Measurements from ENCODE around the gene KLK7. TPM values are rescaled to one million over a fixed set of nuclear protein-coding genes. Genes with fewer than 3 reads are reported as not detected.

Gene KLK7
- total and polyA plus RNA-seq, 2 donors (not counting 3 experiments of a cell fraction or from before 2014, with no cell fraction given): not detected

DNA sequence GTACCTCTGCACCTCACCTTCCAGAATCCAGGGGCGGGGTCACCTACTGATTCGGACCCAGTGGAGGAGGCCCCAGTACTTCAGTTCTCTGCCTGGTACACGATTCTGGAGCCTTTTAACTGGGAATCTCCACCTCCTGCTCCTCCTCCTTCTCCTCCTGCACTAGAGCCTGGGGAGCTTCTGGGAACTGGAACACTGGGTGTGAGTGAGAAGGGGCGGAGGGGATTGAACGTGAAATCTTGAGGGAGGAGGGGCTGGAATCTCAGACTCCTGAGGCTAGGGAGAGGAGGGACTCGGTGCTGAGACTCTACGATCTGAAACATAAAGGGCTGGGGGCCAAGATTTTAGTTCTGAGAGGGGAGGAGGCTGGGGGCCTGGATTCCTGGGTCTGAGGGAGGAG lies 17.8 kb upstream of the KLK7 start, which contains the start of gene KLK8:
KLK8 (minus strand) TSS at position 90 of the 400 bp plus-strand sequence. CDS start 437 bp downstream, outside the sequence.
- dilution Hi-C loops (cut with MboI; ENCODE audit: extremely low pct_ligation_motif_present, low sequenced_read_pairs) (no loop called here), intact Hi-C loops (cut with micrococcal nuclease) (no loop called here)
- H3K4me1 ChIP-seq (ENCODE audit: control insufficient read depth, extremely low read depth, insufficient read depth, low read length): no peaks in the 10 kb centered on the region
- no TSS peak for BruUV-seq (replicated peaks)
- H3K27ac ChIP-seq (ENCODE audit: insufficient read depth, low read depth, low read length): no peak within 1 kb of the TSS
- DNase-seq (ENCODE audit: low read depth, low spot score) (no peak), FAIRE-seq (no peak)
- H3K9ac ChIP-seq (replicated peaks; ENCODE audit: extremely low read depth, insufficient read depth, low read length): no peak within 1 kb of the TSS
- H3K27me3 ChIP-seq (ENCODE audit: control insufficient read depth in 2 of 2, insufficient read depth in 2 of 2, low read length in 2 of 2): no peaks in the 10 kb centered on the region
- no peak within 1 kb of the TSS for H2AFZ ChIP-seq (ENCODE audit: low read depth, low read length)
- CTCF ChIA-PET: no interaction called here
- no peaks in the 10 kb centered on the region for H3K9me3 ChIP-seq (replicated peaks; ENCODE audit: control insufficient read depth, insufficient read depth, low read length)
- H3K36me3 ChIP-seq (ENCODE audit: control insufficient read depth in 2 of 2, extremely low read depth in 1 of 2, insufficient read depth in 2 of 2, low read length in 2 of 2): no peaks in the 10 kb centered on the region
- POLR2A ChIA-PET: no interaction called here
- TF ChIP-seq, protein P1, sequence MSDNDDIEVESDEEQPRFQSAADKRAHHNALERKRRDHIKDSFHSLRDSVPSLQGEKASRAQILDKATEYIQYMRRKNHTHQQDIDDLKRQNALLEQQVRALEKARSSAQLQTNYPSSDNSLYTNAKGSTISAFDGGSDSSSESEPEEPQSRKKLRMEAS (IDR thresholded peaks at IDR 0.05; ENCODE audit: insufficient read depth, insufficient read length): no peak
- no peak for TF ChIP-seq GATA2 (IDR thresholded peaks at IDR 0.05; ENCODE audit: insufficient read depth, insufficient read length, low read depth, low read length)
- no peak for TF ChIP-seq CTCF (IDR thresholded peaks at IDR 0.05; ENCODE audit: extremely low read depth in 1 of 2, insufficient read depth in 1 of 2, low read depth in 1 of 2, low read length in 2 of 2)
- no peak for TF ChIP-seq EZH2 (IDR thresholded peaks at IDR 0.05; ENCODE audit: borderline replicate concordance, low read depth, low read length, severe bottlenecking)
- no peak for TF ChIP-seq POLR2A (IDR thresholded peaks at IDR 0.05; ENCODE audit: low read depth, low read length)
- no peak for TF ChIP-seq FOS (IDR thresholded peaks at IDR 0.05; ENCODE audit: borderline replicate concordance, insufficient read depth, low read length)
- no peak for TF ChIP-seq POLR2AphosphoS5 (IDR thresholded peaks at IDR 0.05; ENCODE audit: insufficient read depth, low read depth, low read length)
- no peak for TF ChIP-seq JUN (IDR thresholded peaks at IDR 0.05; ENCODE audit: borderline replicate concordance, insufficient read depth, insufficient read length, low read depth)
- no peak for TF ChIP-seq MYC (IDR thresholded peaks at IDR 0.05; ENCODE audit: low read depth, low read length)
- H3K79me2 ChIP-seq (ENCODE audit: control insufficient read depth, insufficient read depth, low read length): no peaks in the 10 kb centered on the region
- H4K20me1 ChIP-seq (replicated peaks; ENCODE audit: control insufficient read depth, extremely low read depth, insufficient read depth, low read length): no peaks in the 10 kb centered on the region
- no peak within 1 kb of the TSS for H3K4me2 ChIP-seq (ENCODE audit: insufficient read depth, low read length)
- no peaks in the 10 kb centered on the region for H3K9me1 ChIP-seq (replicated peaks; ENCODE audit: control insufficient read depth, extremely low read depth, insufficient read depth, low read length)
- H3K4me3 ChIP-seq (replicated peaks in 1 of 3; ENCODE audit: insufficient read depth in 1 of 3, low read depth in 1 of 3, low read length in 3 of 3): no peak within 1 kb of the TSS

Data from endothelial cell of umbilical vein (primary cell).